Epithelial cell of proximal tubule (primary cell): Measurements from ENCODE around the gene ZNF568. TPM values are rescaled to one million over a fixed set of nuclear protein-coding genes. Genes with fewer than 3 reads are reported as not detected.

Source experiments
- DNase-seq: peaks from one replicate; pipeline ENCODE4 v3.0.0-alpha.2; 2011; ENCODE audit warnings: low read depth
- H3K4me3 ChIP-seq: 2 replicates; pipeline ENCODE4 v1.5.1; 2011; ENCODE audit warnings: low read depth, mild to moderate bottlenecking, low read length
- total RNA-seq: library from RNA; depleted of rRNA; stranded (reverse); fragments of >200 nt; gene quantifications from 2 replicates; pipeline ENCODE4 v1.2.3, GENCODE V29; 2015
- TF ChIP-seq, protein P1 (sequence below): conservative IDR thresholded peaks from 2 replicates; pipeline ENCODE4 v1.5.1; 2012; ENCODE audit warnings: low read depth, mild to moderate bottlenecking, low read length

Gene ZNF568
- total RNA-seq, 1 donor from 2014 or later, result 3.3 TPM

DNA sequence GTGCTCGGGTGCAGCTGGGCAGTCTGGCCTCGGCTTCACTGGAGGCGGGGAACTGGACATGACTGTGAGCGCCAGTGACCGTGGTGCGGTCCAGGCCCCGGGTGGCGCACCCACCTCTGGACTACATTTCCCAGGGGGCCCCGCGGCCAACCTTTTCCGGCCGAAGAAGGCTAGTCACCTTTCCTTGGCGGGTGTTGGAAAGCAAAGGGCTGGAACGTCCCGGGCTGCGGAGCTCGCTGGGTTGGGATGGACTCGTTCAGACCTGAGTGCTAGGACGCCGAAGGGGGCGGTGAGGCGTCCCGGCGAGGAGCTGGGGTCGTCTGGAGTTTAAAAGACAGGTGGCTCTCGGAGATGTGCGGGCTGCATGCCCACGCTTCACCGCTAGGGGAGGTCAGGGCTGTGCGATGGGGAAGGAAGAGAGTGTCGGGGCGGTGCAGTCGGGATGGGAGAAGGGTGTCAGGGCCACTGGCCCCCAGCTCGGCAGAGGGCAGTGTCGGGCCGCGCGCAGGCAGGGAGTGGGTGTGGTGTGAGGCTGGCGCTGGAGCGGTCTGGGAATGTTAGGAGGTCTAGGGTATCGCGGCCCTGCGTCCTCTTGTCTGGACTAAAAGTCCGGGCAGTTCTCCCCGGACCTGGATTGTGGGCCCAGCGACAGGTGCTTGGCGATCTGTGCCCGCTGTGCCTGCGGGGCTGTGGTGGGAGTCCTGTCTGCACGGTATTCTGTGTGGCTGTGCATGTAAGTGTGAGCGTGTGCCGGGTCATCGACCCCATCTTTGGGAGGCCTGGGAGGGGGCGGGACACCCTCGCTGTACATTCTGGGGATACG lies 57.1 kb downstream of the ZNF568 start:
- peak overlapping the region; percentile 62 for H3K4me3 ChIP-seq
- TF ChIP-seq, protein P1, sequence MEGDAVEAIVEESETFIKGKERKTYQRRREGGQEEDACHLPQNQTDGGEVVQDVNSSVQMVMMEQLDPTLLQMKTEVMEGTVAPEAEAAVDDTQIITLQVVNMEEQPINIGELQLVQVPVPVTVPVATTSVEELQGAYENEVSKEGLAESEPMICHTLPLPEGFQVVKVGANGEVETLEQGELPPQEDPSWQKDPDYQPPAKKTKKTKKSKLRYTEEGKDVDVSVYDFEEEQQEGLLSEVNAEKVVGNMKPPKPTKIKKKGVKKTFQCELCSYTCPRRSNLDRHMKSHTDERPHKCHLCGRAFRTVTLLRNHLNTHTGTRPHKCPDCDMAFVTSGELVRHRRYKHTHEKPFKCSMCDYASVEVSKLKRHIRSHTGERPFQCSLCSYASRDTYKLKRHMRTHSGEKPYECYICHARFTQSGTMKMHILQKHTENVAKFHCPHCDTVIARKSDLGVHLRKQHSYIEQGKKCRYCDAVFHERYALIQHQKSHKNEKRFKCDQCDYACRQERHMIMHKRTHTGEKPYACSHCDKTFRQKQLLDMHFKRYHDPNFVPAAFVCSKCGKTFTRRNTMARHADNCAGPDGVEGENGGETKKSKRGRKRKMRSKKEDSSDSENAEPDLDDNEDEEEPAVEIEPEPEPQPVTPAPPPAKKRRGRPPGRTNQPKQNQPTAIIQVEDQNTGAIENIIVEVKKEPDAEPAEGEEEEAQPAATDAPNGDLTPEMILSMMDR, result peak; percentile 75
- DNase-seq, result peak; percentile 22

DNA sequence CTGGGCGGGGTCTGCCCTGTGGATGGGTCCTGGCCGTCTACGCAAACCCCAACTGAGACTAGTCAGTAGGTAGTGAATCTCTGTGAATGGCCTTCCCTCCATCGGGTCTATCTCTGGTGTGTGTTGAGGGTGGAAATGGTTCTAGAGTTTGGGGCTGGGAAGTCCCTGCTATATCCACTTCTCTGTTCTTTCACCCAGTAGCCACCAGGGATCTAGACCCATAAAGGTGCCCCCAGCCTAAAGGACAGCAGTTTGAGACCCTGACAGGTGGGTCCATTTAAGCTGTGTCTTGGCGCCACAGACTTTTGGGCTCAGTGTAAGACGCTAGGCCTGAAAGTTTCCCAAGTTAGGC lies 57.7 kb downstream of the ZNF568 start:
- H3K4me3 ChIP-seq, result peak overlapping the region; percentile 62
- DNase-seq, result no peak
- TF ChIP-seq, protein P1, result no peak

DNA sequence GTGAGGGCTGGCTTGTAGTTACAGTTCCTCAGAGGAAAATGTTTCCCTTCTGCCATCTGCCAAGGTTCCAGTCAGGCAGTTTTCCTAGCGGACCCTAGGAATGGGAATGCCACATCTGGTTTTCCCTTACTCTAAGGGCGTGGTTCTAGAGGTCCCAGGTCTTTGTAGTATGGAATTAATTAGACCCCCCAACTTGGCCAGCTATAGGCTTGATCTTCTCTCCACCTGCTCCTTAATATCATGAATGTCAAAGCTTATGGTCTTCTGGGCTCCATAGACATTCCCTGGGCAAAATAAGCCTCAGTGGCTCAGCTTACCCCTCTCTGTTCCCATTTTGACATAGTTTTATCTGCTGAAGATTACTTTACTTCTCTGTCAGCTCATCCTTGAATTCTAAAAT lies 70.0 kb downstream of the ZNF568 start:
- DNase-seq, result no peak
- TF ChIP-seq, protein P1, result no peak
- H3K4me3 ChIP-seq, result no peak overlapping the region

DNA sequence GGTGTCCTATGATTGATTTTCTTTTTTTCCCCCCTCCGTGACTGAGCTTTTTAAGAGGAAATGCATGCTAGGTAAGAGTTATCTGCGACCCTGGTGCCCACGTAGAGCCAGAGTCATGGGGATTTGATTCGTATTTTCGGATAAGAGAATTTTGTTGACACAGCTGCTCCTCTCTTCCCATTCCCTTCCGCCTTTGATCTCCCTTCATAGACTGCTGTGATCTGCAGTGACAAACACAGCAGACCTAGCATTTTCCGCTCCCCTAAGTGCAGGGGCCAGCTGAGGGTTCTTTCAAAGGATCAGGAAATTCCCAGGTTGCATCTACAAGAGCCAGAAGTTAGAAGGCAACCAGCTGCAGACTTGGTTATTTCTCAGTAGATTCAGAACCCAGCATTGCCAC lies 70.5 kb downstream of the ZNF568 start:
- no peak overlapping the region for H3K4me3 ChIP-seq
- TF ChIP-seq, protein P1, result no peak
- DNase-seq, result no peak

DNA sequence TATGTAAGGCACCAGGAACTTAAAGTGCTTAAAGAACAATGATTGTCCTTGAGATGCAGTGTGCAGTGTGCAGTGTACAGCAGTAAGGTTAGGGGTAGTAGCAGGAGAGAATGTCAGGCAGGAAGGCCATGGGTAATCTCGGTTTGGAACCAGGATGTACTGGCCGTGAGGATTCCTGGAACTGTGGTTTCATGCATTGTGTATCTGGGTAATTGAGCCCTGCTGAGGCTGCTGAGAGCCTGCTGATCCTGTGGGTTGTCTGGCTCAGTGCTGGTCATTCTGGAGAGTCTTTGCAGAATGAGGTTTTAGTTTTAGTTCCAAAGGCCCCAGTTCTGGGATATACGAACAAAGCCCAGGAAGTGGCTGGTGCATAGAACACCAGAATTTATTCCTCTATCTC lies 71.0 kb downstream of the ZNF568 start:
- no peak overlapping the region for H3K4me3 ChIP-seq
- TF ChIP-seq, protein P1, result no peak
- no peak for DNase-seq

DNA sequence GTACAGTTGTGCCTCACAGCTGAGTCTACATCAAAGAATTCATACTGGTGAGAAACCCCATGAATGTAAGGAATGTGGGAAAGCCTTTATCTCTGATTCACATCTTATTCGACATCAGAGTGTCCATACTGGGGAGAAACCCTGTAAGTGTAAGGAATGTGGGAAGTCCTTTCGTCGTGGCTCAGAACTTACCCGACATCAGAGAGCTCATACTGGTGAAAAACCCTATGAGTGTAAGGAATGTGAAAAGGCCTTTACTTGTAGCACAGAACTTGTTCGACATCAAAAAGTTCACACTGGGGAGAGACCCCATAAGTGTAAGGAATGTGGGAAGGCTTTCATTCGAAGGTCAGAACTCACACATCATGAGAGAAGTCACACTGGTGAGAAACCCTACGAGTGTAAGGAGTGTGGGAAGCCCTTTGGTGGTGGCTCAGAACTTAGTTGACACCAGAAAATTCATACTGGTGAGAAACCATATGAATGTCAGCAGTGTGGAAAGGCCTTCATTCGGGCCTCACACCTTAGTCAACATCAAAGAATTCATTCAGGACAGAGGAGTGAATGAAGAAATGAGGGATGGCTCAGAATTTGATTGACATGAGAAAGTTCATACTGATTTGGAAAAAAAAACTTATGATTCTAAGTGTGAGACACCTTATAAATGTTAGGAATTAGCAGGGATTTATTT lies 81.2 kb downstream of the ZNF568 start:
- DNase-seq, result no peak
- no peak overlapping the region for H3K4me3 ChIP-seq
- TF ChIP-seq, protein P1, result no peak

DNA sequence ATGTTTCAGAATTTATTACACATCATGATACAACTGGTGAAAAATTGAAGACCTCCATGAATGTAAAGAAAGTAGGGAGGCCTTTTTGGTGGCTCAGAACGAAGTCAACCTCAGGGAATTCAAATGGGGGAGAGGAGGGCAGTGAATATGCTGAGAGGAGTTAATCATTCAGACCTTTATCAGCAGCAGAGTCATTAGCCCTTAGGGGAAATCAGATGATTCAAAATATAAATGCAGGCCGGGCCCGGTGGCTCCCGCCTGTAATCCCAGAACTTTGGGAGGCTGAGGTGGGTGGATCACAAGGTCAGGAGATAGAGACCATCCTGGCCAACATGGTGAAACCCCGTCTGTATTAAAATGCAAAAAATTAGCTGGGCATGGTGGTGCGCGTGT lies 81.7 kb downstream of the ZNF568 start:
- TF ChIP-seq, protein P1, result no peak
- no peak overlapping the region for H3K4me3 ChIP-seq
- no peak for DNase-seq
